ENCODE data around the gene POLR2E.

Gene POLR2E

DNA sequence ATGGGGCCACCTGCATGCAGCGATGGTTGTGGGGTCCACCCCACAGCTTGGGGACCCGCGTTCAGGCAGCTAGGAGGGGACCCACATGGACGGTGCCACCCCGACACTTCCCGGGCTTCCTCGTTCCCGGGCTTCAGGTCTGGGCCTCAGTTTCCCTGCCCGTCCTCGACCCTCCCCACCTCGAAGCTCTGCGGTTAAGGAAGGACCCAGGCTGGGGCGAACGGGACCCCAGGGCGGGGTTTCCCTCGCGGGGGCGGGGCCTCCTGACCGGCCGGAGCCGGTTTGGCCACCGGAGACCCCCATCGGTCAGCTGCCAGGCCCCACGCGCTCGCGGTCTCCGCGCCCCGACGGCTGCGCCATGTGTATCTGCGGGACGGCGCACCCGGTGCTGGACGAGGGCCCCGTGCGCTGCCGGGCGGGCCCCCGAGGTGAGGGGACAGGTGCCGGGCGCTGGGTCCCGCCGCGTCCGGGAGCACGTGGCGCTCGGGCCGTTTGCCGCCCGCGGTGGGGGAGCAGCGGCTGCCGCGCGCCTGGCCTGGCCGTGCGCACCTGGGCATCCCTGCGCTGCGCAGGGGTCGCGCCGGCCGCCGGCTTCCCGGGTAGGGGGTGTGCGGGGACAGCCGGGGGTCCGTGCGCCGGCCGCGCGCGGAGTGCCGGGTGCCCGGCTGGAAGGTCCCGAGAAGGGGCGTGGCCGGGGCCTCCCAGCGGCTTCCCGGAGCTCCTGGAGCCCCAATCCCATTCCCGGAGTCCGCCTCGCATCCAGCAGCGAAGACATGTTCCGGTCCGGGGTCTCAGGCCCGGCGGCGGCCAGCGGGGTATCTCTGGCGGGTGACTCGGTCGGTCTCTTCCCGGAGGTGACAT is 24.0 kb downstream of the POLR2E start:
- H3K4me1 Mint-ChIP-seq (ENCODE audit: low read depth in 2 of 2) = peaks cover 41 to 44% of the 10 kb centered on the region in 2 donors

DNA sequence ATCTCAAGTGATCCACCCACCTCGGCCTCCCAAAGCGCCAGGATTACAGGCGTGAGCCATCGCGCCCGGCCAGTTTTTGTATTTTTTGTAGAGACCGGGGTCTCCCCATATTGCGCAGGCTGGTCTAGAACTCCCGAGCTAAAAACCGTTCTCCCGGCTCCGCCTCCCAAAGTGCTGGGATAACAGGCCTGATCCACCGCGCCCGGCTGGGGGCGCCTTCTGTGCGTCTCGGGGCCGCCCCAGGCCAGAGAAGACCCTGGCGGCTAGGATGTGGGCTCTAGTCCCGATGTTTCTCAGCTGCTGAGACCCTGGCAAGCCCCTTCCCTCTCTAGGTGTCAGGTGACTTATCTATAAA is 24.6 kb downstream of the POLR2E start:
- H3K27ac Mint-ChIP-seq = peak overlapping the region; percentile 94 to 96
- H3K9me3 Mint-ChIP-seq = no peaks in the 10 kb centered on the region
- H3K4me3 Mint-ChIP-seq = peak overlapping the region; percentile 93 to 96
- H3K4me1 Mint-ChIP-seq (ENCODE audit: low read depth in 2 of 2) = peaks cover 41 to 44% of the 10 kb centered on the region in 2 donors
- no peak for DNase-seq
- no peaks in the 10 kb centered on the region for H3K27me3 Mint-ChIP-seq
- no peak for ATAC-seq (replicated peaks)
- H3K36me3 Mint-ChIP-seq (ENCODE audit: insufficient read depth) = peaks cover 89% of the 10 kb centered on the region

More for the DNA sequence above, 24.0 kb downstream of the POLR2E start:
- peak overlapping the region; percentile 76 to 96 for H3K27ac Mint-ChIP-seq
- DNase-seq (no peak), ATAC-seq (replicated peaks) (no peak)
- no peaks in the 10 kb centered on the region for H3K27me3 Mint-ChIP-seq
- peak overlapping the region; percentile 75 to 96 for H3K4me3 Mint-ChIP-seq
- peaks cover 90% of the 10 kb centered on the region for H3K36me3 Mint-ChIP-seq (ENCODE audit: insufficient read depth)
- H3K9me3 Mint-ChIP-seq = no peaks in the 10 kb centered on the region

DNA sequence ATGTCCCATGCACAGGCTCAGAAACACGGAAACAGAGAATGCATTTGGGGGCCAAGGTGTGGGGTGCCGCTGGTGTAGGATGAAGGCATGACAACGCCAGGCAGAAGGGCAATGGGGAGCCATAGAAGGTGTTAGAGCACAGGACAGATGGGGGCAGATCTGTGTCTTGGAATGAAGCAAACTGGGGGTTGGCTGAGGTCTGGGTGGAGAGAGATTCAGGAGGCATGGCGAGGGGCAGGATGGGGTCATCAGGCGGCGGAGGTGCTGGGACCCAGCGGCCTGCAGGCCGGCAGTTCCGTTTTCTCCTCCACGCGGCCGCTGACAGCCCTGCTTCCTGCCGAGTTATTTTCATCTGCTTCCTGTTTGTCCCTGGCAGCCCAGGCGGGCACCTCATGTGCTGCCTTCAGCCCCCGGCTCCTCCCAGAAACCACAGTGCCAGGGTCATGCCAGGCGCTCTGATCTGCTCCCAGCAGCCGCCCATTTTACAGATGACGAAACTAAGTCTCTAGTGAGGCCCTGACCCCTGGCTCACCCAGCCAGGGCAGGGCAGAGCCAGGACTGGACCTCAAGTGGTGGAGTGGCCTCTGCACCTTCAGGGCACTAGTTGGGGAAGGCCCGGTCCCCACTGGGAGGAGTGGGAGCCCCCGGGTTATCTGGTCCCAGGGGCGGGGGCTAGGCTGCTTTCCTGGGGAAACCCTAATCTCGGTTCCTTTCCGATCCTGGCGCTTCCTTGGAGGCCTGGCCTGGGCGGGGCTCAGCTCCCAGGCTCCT is 26.0 kb downstream of the POLR2E start:
- Mint-ChIP-seq H3K27me3 (no peaks in the 10 kb centered on the region), H3K4me3 (peak overlapping the region; percentile 93 to 96), H3K27ac (peak overlapping the region; percentile 94 to 96), H3K9me3 (no peaks in the 10 kb centered on the region), H3K36me3 (ENCODE audit: insufficient read depth) (peaks cover 77% of the 10 kb centered on the region), H3K4me1 (ENCODE audit: low read depth in 2 of 2) (peaks cover 47 to 54% of the 10 kb centered on the region in 2 donors)
- ATAC-seq (replicated peaks) (peak; percentile 43), DNase-seq (peak; percentile 57 to 70 (median 69))

DNA sequence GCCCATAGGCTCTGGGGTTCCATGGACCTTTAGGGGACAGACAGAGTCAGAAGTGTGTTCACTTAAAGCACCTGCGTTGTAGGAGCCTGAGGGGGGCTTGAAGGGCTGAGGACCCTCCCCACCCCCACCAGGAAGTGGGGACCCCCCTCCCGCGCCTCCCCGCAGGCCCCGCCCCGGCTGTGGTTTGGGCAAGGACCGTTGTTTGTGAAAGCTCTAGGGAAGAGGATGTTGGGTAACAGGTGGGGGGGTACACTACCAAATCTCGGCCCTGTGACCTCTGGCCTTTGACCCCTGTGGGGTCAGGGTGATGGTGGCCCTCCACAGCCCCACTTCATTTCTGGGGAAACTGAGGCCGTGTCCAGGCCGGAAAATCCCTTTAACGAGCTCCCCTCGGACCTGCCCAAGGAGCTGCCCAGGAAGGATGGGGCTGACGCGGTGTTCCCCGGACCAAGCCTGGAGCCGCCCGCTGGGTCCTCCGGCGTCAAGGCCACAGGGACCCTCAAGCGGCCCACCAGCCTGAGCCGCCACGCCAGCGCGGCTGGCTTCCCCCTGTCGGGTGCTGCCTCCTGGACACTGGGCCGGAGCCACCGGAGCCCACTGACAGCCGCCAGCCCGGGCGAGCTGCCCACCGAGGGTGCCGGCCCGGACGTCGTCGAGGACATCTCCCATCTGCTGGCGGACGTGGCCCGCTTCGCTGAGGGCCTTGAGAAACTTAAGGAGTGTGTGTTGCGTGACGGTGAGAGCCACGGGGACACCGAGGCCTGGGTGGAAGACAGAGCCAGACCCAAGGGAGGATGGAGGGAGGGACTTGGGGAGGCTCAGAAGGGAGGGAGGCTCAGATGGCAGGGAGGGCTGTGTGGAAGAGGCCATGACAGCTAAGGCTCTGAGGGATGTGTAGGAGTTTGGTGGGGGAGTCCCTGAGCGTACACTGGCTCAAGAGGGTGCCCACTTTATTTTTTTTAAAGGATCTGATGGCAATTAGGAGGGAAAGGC is 26.9 kb downstream of the POLR2E start:
- H3K27me3 Mint-ChIP-seq = no peaks in the 10 kb centered on the region
- H3K4me3 Mint-ChIP-seq = peak overlapping the region; percentile 93 to 96
- H3K27ac Mint-ChIP-seq = peak overlapping the region; percentile 94 to 96
- peak; percentile 58 to 71 (median 62) for DNase-seq
- no peaks in the 10 kb centered on the region for H3K9me3 Mint-ChIP-seq
- peaks cover 43 to 51% of the 10 kb centered on the region in 2 donors for H3K4me1 Mint-ChIP-seq (ENCODE audit: low read depth in 2 of 2)
- H3K36me3 Mint-ChIP-seq (ENCODE audit: insufficient read depth) = peaks cover 69% of the 10 kb centered on the region
- peak; percentile 7 for ATAC-seq (replicated peaks)

DNA sequence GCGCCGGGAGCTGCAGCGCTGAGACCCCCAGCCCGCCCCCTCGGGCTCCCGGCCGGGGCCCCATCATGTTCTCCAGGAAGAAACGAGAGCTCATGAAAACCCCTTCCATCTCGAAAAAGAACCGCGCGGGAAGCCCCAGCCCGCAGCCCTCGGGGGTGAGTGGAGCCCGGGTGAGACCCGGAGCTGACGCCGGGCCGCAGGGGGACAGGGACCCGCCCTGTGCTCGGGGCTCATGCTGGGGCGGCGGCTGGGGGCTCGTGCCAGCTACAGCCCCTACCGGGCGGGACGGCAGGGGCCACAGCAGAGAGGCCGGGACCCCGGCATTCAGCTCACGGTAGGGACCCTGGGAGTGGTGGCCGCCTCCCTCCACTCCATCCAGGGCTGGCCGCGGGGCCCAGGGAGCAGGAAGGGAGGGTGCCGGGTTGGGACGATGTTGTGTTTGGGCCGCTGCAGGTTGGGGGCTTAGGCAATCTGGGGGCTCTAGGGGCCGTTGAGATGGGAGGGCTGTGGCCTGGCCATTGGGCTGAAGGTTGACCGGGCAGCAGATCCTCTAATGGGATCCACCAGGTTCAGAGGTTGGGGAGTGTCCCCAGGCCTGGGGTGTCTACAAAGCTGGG is 27.7 kb downstream of the POLR2E start:
- DNase-seq (peak; percentile 79 to 81 (median 81)), ATAC-seq (replicated peaks) (peak; percentile 66)
- H3K36me3 Mint-ChIP-seq (ENCODE audit: insufficient read depth) = peaks cover 60% of the 10 kb centered on the region
- H3K27me3 Mint-ChIP-seq = no peaks in the 10 kb centered on the region
- H3K9me3 Mint-ChIP-seq = no peaks in the 10 kb centered on the region
- H3K4me1 Mint-ChIP-seq (ENCODE audit: low read depth in 2 of 2) = peaks cover 38 to 45% of the 10 kb centered on the region in 2 donors
- peak overlapping the region; percentile 94 to 96 for H3K27ac Mint-ChIP-seq
- H3K4me3 Mint-ChIP-seq = peak overlapping the region; percentile 93 to 96

DNA sequence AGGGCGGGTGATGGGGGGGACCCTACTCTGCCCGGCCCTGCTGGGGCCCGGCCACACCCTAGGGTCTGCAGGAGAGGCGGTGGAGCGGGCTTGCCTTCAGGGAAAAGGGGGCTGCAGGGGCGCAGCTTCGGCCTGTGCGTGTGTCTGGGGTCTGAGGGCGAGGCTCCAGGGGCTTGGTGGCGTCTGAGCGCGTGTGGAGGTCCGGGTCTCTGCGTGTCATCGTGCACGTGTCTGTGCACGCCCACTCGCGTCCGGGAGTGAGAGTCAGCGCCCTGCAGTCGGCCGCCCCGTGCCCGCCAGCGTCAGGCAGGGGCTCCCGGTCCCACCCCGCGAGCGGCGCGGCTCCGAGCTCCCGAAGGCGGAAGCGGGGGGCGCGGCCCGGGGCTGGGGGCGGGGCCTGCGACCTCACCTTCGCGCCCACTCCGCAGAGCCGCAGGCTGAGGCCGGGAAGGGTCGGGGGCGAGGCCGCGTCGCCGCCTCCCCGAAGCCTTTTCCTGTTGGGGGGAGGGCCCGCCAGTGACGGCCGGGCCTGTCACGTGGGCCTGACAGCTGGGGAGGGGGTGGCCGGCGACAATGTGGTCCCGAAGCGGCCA is 28.3 kb downstream of the POLR2E start, which contains the start of gene ARHGAP45:
Gene ARHGAP45 (plus strand): TSS at position 420 of the 593 bp plus-strand sequence. CDS start 239 bp downstream, outside the sequence.
- ATAC-seq (replicated peaks) = peak; percentile 64
- peak within 1 kb of the TSS; percentile 94 to 96 for H3K27ac Mint-ChIP-seq
- H3K4me1 Mint-ChIP-seq (ENCODE audit: low read depth in 2 of 2) = peaks cover 32 to 39% of the 10 kb centered on the region in 2 donors
- peaks cover 54% of the 10 kb centered on the region for H3K36me3 Mint-ChIP-seq (ENCODE audit: insufficient read depth)
- peak within 1 kb of the TSS; percentile 93 to 96 for H3K4me3 Mint-ChIP-seq
- H3K27me3 Mint-ChIP-seq = no peaks in the 10 kb centered on the region
- DNase-seq = peak; percentile 80 to 89 (median 84)
- no peaks in the 10 kb centered on the region for H3K9me3 Mint-ChIP-seq

DNA sequence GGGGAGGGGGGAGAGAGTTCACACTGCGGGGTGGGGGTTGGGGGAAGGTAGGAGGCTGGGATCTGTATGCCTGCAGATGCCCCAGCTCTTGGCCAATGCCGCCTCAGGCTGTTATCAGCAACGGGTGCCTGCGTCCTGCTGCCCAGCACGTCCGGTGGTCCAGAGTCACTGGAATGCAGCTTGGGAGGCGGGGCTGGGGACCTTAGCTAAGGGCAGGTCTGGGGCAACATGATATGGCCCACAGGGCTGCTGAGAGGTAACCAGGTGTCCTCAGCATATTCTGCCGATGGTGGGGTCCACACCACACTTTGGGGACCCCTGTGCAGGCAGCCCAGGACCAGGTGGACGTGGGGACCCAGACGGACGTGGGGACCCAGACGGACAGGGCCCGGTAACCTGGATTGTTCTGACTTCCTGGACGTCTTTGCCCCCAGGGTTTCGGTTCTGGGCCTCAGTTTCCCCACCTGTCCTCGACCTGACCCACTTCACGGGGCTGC is 28.9 kb downstream of the POLR2E start:
- Mint-ChIP-seq H3K4me1 (ENCODE audit: low read depth in 2 of 2) (peaks cover 30 to 36% of the 10 kb centered on the region in 2 donors), H3K4me3 (peak overlapping the region; percentile 93 to 96), H3K36me3 (ENCODE audit: insufficient read depth) (peaks cover 54% of the 10 kb centered on the region), H3K9me3 (no peaks in the 10 kb centered on the region), H3K27me3 (no peaks in the 10 kb centered on the region), H3K27ac (peak overlapping the region in 1 of 2 donors; percentile 96)
- ATAC-seq (replicated peaks) (no peak), DNase-seq (no peak)

DNA sequence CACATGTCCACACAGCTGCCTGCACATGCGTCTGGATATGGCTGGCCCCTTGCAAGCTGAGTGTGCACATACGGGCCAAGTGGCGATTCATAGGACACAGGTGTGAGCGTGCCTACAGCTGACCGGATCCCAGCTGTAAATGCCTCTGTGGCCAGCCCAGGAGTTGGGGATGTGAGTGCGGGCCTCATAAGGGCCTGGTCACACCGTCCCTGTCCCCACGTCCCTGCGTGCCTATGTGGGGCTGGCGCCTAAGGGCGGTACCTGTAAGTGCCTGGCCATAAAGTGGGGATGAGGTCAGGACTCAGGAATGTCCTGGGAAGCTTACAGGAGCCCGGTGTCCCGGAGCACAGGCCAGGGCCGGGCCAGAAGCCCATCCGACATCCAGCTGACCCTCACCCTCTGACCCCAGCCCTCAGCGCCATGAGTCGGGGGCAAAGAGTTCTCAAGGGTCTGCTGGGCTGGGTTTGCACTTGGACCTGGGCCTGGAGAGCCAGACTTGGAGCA is 29.5 kb downstream of the POLR2E start:
- H3K4me1 Mint-ChIP-seq (ENCODE audit: low read depth in 2 of 2) = peaks cover 30 to 36% of the 10 kb centered on the region in 2 donors
- ATAC-seq (replicated peaks) (no peak), DNase-seq (no peak)
- H3K27me3 Mint-ChIP-seq = no peaks in the 10 kb centered on the region
- H3K9me3 Mint-ChIP-seq = no peaks in the 10 kb centered on the region
- H3K27ac Mint-ChIP-seq = peak overlapping the region; percentile 35 to 96
- peak overlapping the region; percentile 93 to 96 for H3K4me3 Mint-ChIP-seq
- H3K36me3 Mint-ChIP-seq (ENCODE audit: insufficient read depth) = peaks cover 50% of the 10 kb centered on the region

DNA sequence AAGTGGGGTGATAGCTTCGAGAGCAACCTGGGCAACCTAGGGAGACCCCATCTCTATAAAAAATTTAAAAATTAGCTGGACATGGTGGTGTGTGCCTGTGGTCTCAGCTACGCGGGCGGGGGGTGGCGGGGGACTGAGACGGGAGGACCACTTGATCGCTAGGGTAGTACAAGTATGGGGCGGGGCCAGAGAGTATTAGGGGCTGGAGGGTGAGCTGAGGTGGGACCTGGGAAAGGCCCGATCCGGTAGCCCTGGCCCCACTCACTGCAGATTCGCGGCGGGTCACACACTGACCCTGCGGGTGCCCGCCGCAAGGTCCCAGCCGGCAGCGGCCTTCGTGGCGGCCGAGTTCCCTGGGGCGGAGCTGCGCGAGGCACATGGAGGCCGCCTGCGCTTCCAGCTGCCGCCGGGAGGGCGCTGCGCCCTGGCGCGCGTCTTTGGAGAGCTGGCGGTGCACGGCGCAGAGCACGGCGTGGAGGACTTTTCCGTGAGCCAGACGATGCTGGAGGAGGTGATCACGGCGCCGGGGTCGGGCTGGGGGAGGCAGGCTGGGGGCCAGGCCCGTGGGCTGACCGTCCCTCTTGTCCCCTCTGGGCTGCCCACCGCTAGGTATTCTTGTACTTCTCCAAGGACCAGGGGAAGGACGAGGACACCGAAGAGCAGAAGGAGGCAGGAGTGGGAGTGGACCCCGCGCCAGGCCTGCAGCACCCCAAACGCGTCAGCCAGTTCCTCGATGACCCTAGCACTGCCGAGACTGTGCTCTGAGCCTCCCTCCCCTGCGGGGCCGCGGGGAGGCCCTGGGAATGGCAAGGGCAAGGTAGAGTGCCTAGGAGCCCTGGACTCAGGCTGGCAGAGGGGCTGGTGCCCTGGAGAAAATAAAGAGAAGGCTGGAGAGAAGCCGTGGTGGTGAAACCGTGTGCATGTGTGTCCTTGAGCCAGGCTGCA is 30.2 kb downstream of the POLR2E start:
- H3K4me3 Mint-ChIP-seq = peak overlapping the region; percentile 93 to 96
- ATAC-seq (replicated peaks) = peak; percentile 14
- peaks cover 43% of the 10 kb centered on the region for H3K36me3 Mint-ChIP-seq (ENCODE audit: insufficient read depth)
- peaks cover 30 to 36% of the 10 kb centered on the region in 2 donors for H3K4me1 Mint-ChIP-seq (ENCODE audit: low read depth in 2 of 2)
- no peaks in the 10 kb centered on the region for H3K27me3 Mint-ChIP-seq
- H3K9me3 Mint-ChIP-seq = no peaks in the 10 kb centered on the region
- peak; percentile 58 to 67 (median 65) for DNase-seq
- peak overlapping the region in 1 of 2 donors; percentile 96 for H3K27ac Mint-ChIP-seq

DNA sequence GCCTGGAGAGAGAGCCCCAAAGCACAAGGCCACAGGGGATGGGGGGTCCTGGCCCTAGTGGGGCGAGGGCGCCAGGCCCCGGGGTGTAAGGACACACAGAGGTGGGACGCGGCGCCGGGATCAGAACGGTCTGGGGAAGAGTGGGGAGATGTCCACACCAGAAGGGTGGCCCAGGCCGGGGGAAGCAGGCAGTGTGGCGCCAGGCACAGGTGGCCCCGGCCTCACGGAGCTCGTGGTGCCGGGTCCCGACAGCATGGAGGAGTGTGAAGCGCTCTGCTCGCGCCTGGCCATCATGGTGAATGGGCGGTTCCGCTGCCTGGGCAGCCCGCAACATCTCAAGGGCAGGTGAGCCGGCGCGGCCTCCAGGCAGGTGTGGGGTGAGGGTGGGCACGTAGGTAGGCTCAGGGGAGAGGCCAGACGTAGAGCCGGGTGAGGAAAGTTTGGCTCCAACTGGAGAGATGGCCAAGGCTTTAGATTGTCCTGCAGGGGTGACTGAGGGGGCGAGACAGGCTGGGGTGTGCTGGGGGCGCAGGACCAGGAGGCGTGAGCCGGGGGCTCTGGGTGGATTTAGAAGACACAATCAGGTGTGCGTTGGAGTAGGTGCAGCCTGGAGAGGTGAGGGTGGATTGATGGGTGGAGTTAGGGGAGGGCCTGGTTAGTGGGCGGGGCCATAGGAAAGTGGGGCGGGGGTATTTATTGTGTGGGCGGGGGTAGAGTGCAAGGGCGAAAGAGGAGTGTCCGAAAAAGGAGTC is 31.1 kb downstream of the POLR2E start:
- no peaks in the 10 kb centered on the region for H3K9me3 Mint-ChIP-seq
- no peaks in the 10 kb centered on the region for H3K27me3 Mint-ChIP-seq
- H3K4me1 Mint-ChIP-seq (ENCODE audit: low read depth in 2 of 2) = peaks cover 26 to 29% of the 10 kb centered on the region in 2 donors
- H3K4me3 Mint-ChIP-seq = peak overlapping the region; percentile 93 to 96
- ATAC-seq (replicated peaks) = no peak
- H3K36me3 Mint-ChIP-seq (ENCODE audit: insufficient read depth) = peaks cover 42% of the 10 kb centered on the region
- peak overlapping the region in 1 of 2 donors; percentile 96 for H3K27ac Mint-ChIP-seq
- no peak for DNase-seq
